Left ventricle myocardium inferior (tissue), 1 donor: ENCODE results near the gene SGCG. TPM values are rescaled to one million over a fixed set of nuclear protein-coding genes. Genes with fewer than 3 reads are reported as not detected.

Experiments
- DNase-seq: peaks from one replicate; pipeline ENCODE4 v3.0.0-alpha.2; 2020
- H3K27ac ChIP-seq: fragments of 200-600 bp; replicated peaks from 2 replicates; pipeline ENCODE4 v1.8.0; 2021
- H3K27me3 ChIP-seq: fragments of 200-600 bp; 2 replicates; pipeline ENCODE4 v1.8.0; 2021; ENCODE audit warnings: low read depth
- H3K36me3 ChIP-seq: fragments of 200-600 bp; 2 replicates; pipeline ENCODE4 v1.8.0; 2021
- H3K4me1 ChIP-seq: fragments of 200-600 bp; 2 replicates; pipeline ENCODE4 v1.8.0; 2021
- H3K4me3 ChIP-seq: fragments of 200-600 bp; 2 replicates; pipeline ENCODE4 v1.8.0; 2021; ENCODE audit warnings: mild to moderate bottlenecking, moderate library complexity
- H3K9me3 ChIP-seq: fragments of 200-600 bp; replicated peaks from 2 replicates; pipeline ENCODE4 v1.8.0; 2021
- CTCF ChIP-seq: fragments of 200-600 bp; IDR thresholded peaks from 2 replicates; pipeline ENCODE4 v1.8.0; 2021; ENCODE audit warnings: antibody characterized with exemption, mild to moderate bottlenecking, borderline replicate concordance
- intact Hi-C: fragments of 100-400 bp; cut with micrococcal nuclease; formaldehyde crosslinking; loops from one replicate; pipeline ENCODE4 v1.11.0; 2022
- total RNA-seq: library from RNA; stranded (reverse); fragmentation: NEBNext Ultra II Directional; extraction: Animal tissue kit (Norgen Biotek cat#: 25700); gene quantifications from one replicate; pipeline ENCODE4 v1.2.1, GENCODE V29; 2021
- donor health status: DM: no; HTN: yes; CAD: no; lungs with severe emphysema.

Gene SGCG
- total RNA-seq, 1 donor from 2014 or later, result 102 TPM

- H3K4me3 ChIP-seq, result no peak overlapping the region
- DNase-seq, result no peak
- no peaks in the 10 kb centered on the region for H3K4me1 ChIP-seq
- no peaks in the 10 kb centered on the region for H3K9me3 ChIP-seq
- no peak overlapping the region for H3K27ac ChIP-seq
- H3K36me3 ChIP-seq, result no peaks in the 10 kb centered on the region
- TF ChIP-seq CTCF, result no peak
- H3K27me3 ChIP-seq, result no peaks in the 10 kb centered on the region
- intact Hi-C loops, result no loop called here
Measured at GRCh38 chr13:23267571-23267970, 86.8 kb downstream of the SGCG start.

- no peak for TF ChIP-seq CTCF
- Histone ChIP-seq H3K4me1 (no peaks in the 10 kb centered on the region), H3K9me3 (no peaks in the 10 kb centered on the region), H3K4me3 (no peak overlapping the region), H3K36me3 (no peaks in the 10 kb centered on the region), H3K27ac (no peak overlapping the region), H3K27me3 (no peaks in the 10 kb centered on the region)
- no peak for DNase-seq
- intact Hi-C loops, result no loop called here
Measured at GRCh38 chr13:23268441-23268840, 87.7 kb downstream of the SGCG start.

- no peak for TF ChIP-seq CTCF
- intact Hi-C loops, result no loop called here
Measured at GRCh38 chr13:23271331-23271730, 90.6 kb downstream of the SGCG start.

GRCh38 chr13:23273498-23273897, 92.7 kb downstream of the SGCG start:
- intact Hi-C loops, result no loop called here
- H3K4me1 ChIP-seq, result no peaks in the 10 kb centered on the region
- no peak overlapping the region for H3K27ac ChIP-seq
- no peaks in the 10 kb centered on the region for H3K36me3 ChIP-seq
- no peak for TF ChIP-seq CTCF
- H3K9me3 ChIP-seq, result no peaks in the 10 kb centered on the region
- no peaks in the 10 kb centered on the region for H3K27me3 ChIP-seq
- no peak for DNase-seq
- no peak overlapping the region for H3K4me3 ChIP-seq

More at GRCh38 chr13:23271331-23271730, 90.6 kb downstream of the SGCG start:
- Histone ChIP-seq H3K4me3 (no peak overlapping the region), H3K36me3 (no peaks in the 10 kb centered on the region), H3K27me3 (no peaks in the 10 kb centered on the region), H3K4me1 (no peaks in the 10 kb centered on the region), H3K9me3 (no peaks in the 10 kb centered on the region), H3K27ac (no peak overlapping the region)
- no peak for DNase-seq

GRCh38 chr13:23279321-23279720, 98.5 kb downstream of the SGCG start:
- H3K36me3 ChIP-seq, result peaks cover 19% of the 10 kb centered on the region
- H3K4me1 ChIP-seq, result no peaks in the 10 kb centered on the region
- DNase-seq, result no peak
- no peak overlapping the region for H3K4me3 ChIP-seq
- H3K27ac ChIP-seq, result no peak overlapping the region
- no peaks in the 10 kb centered on the region for H3K27me3 ChIP-seq
- no peak for TF ChIP-seq CTCF
- H3K9me3 ChIP-seq, result no peaks in the 10 kb centered on the region
- intact Hi-C loops, result no loop called here

- TF ChIP-seq CTCF, result no peak
- no peaks in the 10 kb centered on the region for H3K27me3 ChIP-seq
- no peaks in the 10 kb centered on the region for H3K9me3 ChIP-seq
- peak overlapping the region; percentile 67 for H3K27ac ChIP-seq
- H3K36me3 ChIP-seq, result no peaks in the 10 kb centered on the region
- intact Hi-C loops, result no loop called here
- no peak overlapping the region for H3K4me3 ChIP-seq
- DNase-seq, result no peak
- H3K4me1 ChIP-seq, result peaks cover 28% of the 10 kb centered on the region
Measured at GRCh38 chr13:23288564-23288963, 107.8 kb downstream of the SGCG start.
